Colonic mucosa (tissue), 4 donors: ENCODE data around the gene GYS2. TPM values are rescaled to one million over a fixed set of nuclear protein-coding genes. Genes with fewer than 3 reads are reported as not detected.

Experiments
- DNase-seq: peaks from one replicate; pipeline ENCODE4 v3.0.0-alpha.2; 2020
- H3K27ac ChIP-seq: fragments of 200-600 bp; one replicate; pipeline ENCODE4 v1.8.0; 2021
- H3K27me3 ChIP-seq: fragments of 200-600 bp; one replicate; pipeline ENCODE4 v1.8.0; 2021
- H3K36me3 ChIP-seq: fragments of 200-600 bp; one replicate; pipeline ENCODE4 v1.8.0; 2021
- H3K4me1 ChIP-seq: fragments of 200-600 bp; one replicate; pipeline ENCODE4 v1.8.0; 2021; ENCODE audit warnings: mild to moderate bottlenecking
- H3K4me3 ChIP-seq: fragments of 200-600 bp; one replicate; pipeline ENCODE4 v1.8.0; 2021
- H3K9ac ChIP-seq, 2 donors: one replicate each; pipeline ENCODE4 v1.7.0; 2013; ENCODE audit warnings: control low read depth in 2 of 2, low read depth in 2 of 2, low read length in 2 of 2
- H3K9me3 ChIP-seq: fragments of 200-600 bp; one replicate; pipeline ENCODE4 v1.8.0; 2021
- CTCF ChIP-seq: fragments of 200-600 bp; IDR thresholded peaks from one replicate; pipeline ENCODE4 v1.8.0; 2022; ENCODE audit warnings: antibody characterized with exemption, mild to moderate bottlenecking
- intact Hi-C: fragments of 100-400 bp; cut with DNase I; formaldehyde crosslinking; loops from one replicate; pipeline ENCODE4 v1.14.1; 2022
- total RNA-seq, 2 donors: library from RNA; stranded (reverse); fragmentation: NEBNext Ultra II Directional in 1 of 2; extraction: Animal tissue kit (Norgen Biotek cat#: 25700) in 1 of 2; gene quantifications; one replicate each; pipeline ENCODE4 v1.2.1, GENCODE V29; 2021
- donor health status: healthy.
- donor health status: DM: no; HTN: no; CAD: no.
- donor health status: DM: no; HTN: no; CAD: no.

Gene GYS2
- total RNA-seq, 2 donors from 2014 or later: not detected

GRCh38 chr12:21551841-21552465 is 52.7 kb downstream of the GYS2 start:
- Histone ChIP-seq H3K27me3 (no peaks in the 10 kb centered on the region), H3K9me3 (no peaks in the 10 kb centered on the region), H3K4me1 (no peaks in the 10 kb centered on the region), H3K27ac (no peak overlapping the region), H3K4me3 (no peak overlapping the region), H3K36me3 (no peaks in the 10 kb centered on the region), H3K9ac (no peak overlapping the region)
- no peak for DNase-seq
- TF ChIP-seq CTCF: no peak
- intact Hi-C loops: no loop called here

- TF ChIP-seq CTCF: no peak
- Histone ChIP-seq H3K27me3 (no peaks in the 10 kb centered on the region), H3K27ac (no peak overlapping the region), H3K4me3 (no peak overlapping the region), H3K9me3 (no peaks in the 10 kb centered on the region), H3K9ac (no peak overlapping the region), H3K4me1 (no peaks in the 10 kb centered on the region), H3K36me3 (no peaks in the 10 kb centered on the region)
- intact Hi-C loops: no loop called here
- no peak for DNase-seq
These were observed 57.2 kb downstream of the GYS2 start for GRCh38 chr12:21547437-21547836.

- intact Hi-C loops: no loop called here
- H3K36me3 ChIP-seq: no peaks in the 10 kb centered on the region
- H3K27ac ChIP-seq: no peak overlapping the region
- no peaks in the 10 kb centered on the region for H3K9me3 ChIP-seq
- no peak for DNase-seq
- TF ChIP-seq CTCF: no peak
- H3K27me3 ChIP-seq: no peaks in the 10 kb centered on the region
- no peak overlapping the region for H3K4me3 ChIP-seq
- H3K4me1 ChIP-seq: no peaks in the 10 kb centered on the region
- no peak overlapping the region for H3K9ac ChIP-seq
These were observed 57.9 kb downstream of the GYS2 start for GRCh38 chr12:21546716-21547115.

GRCh38 chr12:21545557-21545956 is 59.1 kb downstream of the GYS2 start:
- no peak for TF ChIP-seq CTCF
- Histone ChIP-seq H3K27ac (no peak overlapping the region), H3K36me3 (no peaks in the 10 kb centered on the region), H3K4me3 (no peak overlapping the region), H3K4me1 (no peaks in the 10 kb centered on the region), H3K9ac (no peak overlapping the region), H3K9me3 (no peaks in the 10 kb centered on the region), H3K27me3 (no peaks in the 10 kb centered on the region)
- intact Hi-C loops: no loop called here
- no peak for DNase-seq

GRCh38 chr12:21543151-21543550 is 61.5 kb downstream of the GYS2 start:
- TF ChIP-seq CTCF: no peak
- H3K9me3 ChIP-seq: no peaks in the 10 kb centered on the region
- no peak overlapping the region for H3K9ac ChIP-seq
- H3K4me1 ChIP-seq: no peaks in the 10 kb centered on the region
- H3K27me3 ChIP-seq: no peaks in the 10 kb centered on the region
- intact Hi-C loops: no loop called here
- H3K36me3 ChIP-seq: no peaks in the 10 kb centered on the region
- no peak overlapping the region for H3K4me3 ChIP-seq
- no peak overlapping the region for H3K27ac ChIP-seq
- no peak for DNase-seq
